Measurements from ENCODE around the gene QRICH1. TPM values are rescaled to one million over a fixed set of nuclear protein-coding genes. Genes with fewer than 3 reads are reported as not detected.

Gene QRICH1
- total and polyA plus RNA-seq, 2 of the 13 experiments (the other 11 are each of a cell fraction or from before 2014, with no cell fraction given) = 52.6 to 102 TPM

GRCh38 chr3:49053543-49053942 lies 40.3 kb downstream of the QRICH1 start:
- intact Hi-C loops (cut with micrococcal nuclease; ENCODE audit: unreplicated experiment) (no loop called here), in situ Hi-C loops (cut with HindIII; ENCODE audit: extremely low pct_ligation_motif_present, low pct_unique_long_range_greater_than_20kb) (no loop called here)
- ATAC-seq (no peak), FAIRE-seq (no peak), DNase-seq (ENCODE audit: low spot score) (no peak)
- Histone ChIP-seq H4K20me1 (ENCODE audit: insufficient read depth, low read length) (0 out of 2 replicates have a peak, but pooled peaks cover 5% of the 10 kb centered on the region), H3K9me3 (ENCODE audit: low read length) (no peaks in the 10 kb centered on the region), H3K36me3 (replicated peaks in 1 of 2; ENCODE audit: control insufficient read depth in 1 of 2, insufficient read depth in 2 of 2, low read length in 2 of 2) (peaks cover 28 to 68% of the 10 kb centered on the region in 2 experiments), H3K9ac (ENCODE audit: insufficient read depth, low read depth, low read length) (no peak overlapping the region), H3K4me2 (ENCODE audit: low read depth, low read length) (no peak overlapping the region), H2AFZ (ENCODE audit: low read length) (no peak overlapping the region), H3K27me3 (ENCODE audit: control insufficient read depth in 1 of 2, insufficient read depth in 2 of 2, low read length in 2 of 2) (no peaks in the 10 kb centered on the region), H3K4me1 (ENCODE audit: insufficient read depth, low read length) (peaks cover 27% of the 10 kb centered on the region), H3K27ac (ENCODE audit: extremely low read length, insufficient read depth, low read length) (no peak overlapping the region), H3K79me2 (ENCODE audit: insufficient read depth, low read length) (peaks cover 4% of the 10 kb centered on the region), H3K4me3 (replicated peaks in 1 of 3; ENCODE audit: insufficient read depth in 1 of 3, low read depth in 2 of 3, low read length in 3 of 3) (no peak overlapping the region)
- ChIA-PET POLR2A (interaction anchor here (1.5 kb wide), 1 partner anchor 24 kb away, joined by 4 read pairs; the partner anchor contains the start of gene IMPDH2), CTCF (ENCODE audit: low intra/inter-chr PET ratio, low total read pairs) (no interaction called here)
- TSS peak; percentile 51 for BruUV-seq (replicated peaks)
- 100% methylated on average over 1 of the region's 1 CpG for WGBS (ENCODE audit: low lambda C conversion rate)
- TF ChIP-seq, protein P1, sequence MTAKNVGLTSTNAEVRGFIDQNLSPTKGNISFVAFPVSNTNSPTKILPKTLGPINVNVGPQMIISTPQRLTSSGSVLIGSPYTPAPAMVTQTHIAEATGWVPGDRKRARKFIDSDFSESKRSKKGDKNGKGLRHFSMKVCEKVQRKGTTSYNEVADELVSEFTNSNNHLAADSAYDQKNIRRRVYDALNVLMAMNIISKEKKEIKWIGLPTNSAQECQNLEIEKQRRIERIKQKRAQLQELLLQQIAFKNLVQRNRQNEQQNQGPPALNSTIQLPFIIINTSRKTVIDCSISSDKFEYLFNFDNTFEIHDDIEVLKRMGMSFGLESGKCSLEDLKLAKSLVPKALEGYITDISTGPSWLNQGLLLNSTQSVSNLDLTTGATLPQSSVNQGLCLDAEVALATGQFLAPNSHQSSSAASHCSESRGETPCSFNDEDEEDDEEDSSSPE (CRISPR knock-in tag; IDR thresholded peaks at IDR 0.05) = no peak
- TF ChIP-seq PRMT3 (CRISPR knock-in tag; IDR thresholded peaks at IDR 0.05; ENCODE audit: borderline replicate concordance, low read depth) (no peak), SMAD1 (CRISPR knock-in tag; IDR thresholded peaks at IDR 0.05; ENCODE audit: borderline replicate concordance, low read depth) (no peak), ZNF530 (CRISPR knock-in tag; IDR thresholded peaks at IDR 0.05; ENCODE audit: low read depth) (no peak), ZNF121 (CRISPR knock-in tag; IDR thresholded peaks at IDR 0.05) (no peak), TCF12 (IDR thresholded peaks at IDR 0.05) (no peak), TCF12 (CRISPR knock-in tag; IDR thresholded peaks at IDR 0.05) (no peak), ZNF609 (CRISPR knock-in tag; IDR thresholded peaks at IDR 0.05; ENCODE audit: borderline replicate concordance) (no peak), SP5 (CRISPR knock-in tag; IDR thresholded peaks at IDR 0.05; ENCODE audit: borderline replicate concordance, low read depth) (no peak), POGK (CRISPR knock-in tag; conservative IDR thresholded peaks at IDR 0.05) (no peak), ZC3H13 (CRISPR knock-in tag; IDR thresholded peaks at IDR 0.05) (no peak), FOSL1 (CRISPR knock-in tag; IDR thresholded peaks at IDR 0.05; ENCODE audit: borderline replicate concordance) (no peak)

Measured in HepG2 (cell line).